ENCODE data around the gene RIMOC1. TPM values are rescaled to one million over a fixed set of nuclear protein-coding genes. Genes with fewer than 3 reads are reported as not detected.

RIMOC1 gene
- total RNA-seq, 1 experiment from 2014 or later: 40.4 TPM

- no TSS peak for BruUV-seq (replicated peaks)
- no peaks in the 10 kb centered on the region for H3K9me3 Mint-ChIP-seq (ENCODE audit: unreplicated experiment)
- no peak for DNase-seq (ENCODE audit: unreplicated experiment)
- POLR2A ChIA-PET: interaction anchor here (1.9 kb wide), 1 partner anchor 45 kb away, joined by 8 read pairs; the partner anchor contains the start of gene RIMOC1
- CTCF ChIA-PET: interaction anchor here (0.6 to 5.1 kb wide), 8 partner anchors 8 to 1098 kb away, joined by 3 to 43 read pairs (median 4); no protein-coding TSS in a partner anchor
- no peak overlapping the region for H3K27ac Mint-ChIP-seq (ENCODE audit: low read depth, unreplicated experiment)
- H3K4me1 Mint-ChIP-seq (ENCODE audit: insufficient read depth, unreplicated experiment): peaks cover 6% of the 10 kb centered on the region
- H3K4me3 Mint-ChIP-seq (ENCODE audit: unreplicated experiment): no peak overlapping the region
- H3K27me3 Mint-ChIP-seq (ENCODE audit: insufficient read depth, unreplicated experiment): no peaks in the 10 kb centered on the region
- intact Hi-C loops (cut with micrococcal nuclease): loop anchor here (5.0 kb wide), 2 partner anchors 48 to 143 kb away; no protein-coding TSS in a partner anchor
- H3K36me3 Mint-ChIP-seq (ENCODE audit: insufficient read depth, unreplicated experiment): peaks cover 32% of the 10 kb centered on the region
- no peak for TF ChIP-seq CTCF (IDR thresholded peaks at IDR 0.05; ENCODE audit: unreplicated experiment)
Measured at GRCh38 chr5:41858890-41859289, 45.3 kb upstream of the RIMOC1 start.

DNA sequence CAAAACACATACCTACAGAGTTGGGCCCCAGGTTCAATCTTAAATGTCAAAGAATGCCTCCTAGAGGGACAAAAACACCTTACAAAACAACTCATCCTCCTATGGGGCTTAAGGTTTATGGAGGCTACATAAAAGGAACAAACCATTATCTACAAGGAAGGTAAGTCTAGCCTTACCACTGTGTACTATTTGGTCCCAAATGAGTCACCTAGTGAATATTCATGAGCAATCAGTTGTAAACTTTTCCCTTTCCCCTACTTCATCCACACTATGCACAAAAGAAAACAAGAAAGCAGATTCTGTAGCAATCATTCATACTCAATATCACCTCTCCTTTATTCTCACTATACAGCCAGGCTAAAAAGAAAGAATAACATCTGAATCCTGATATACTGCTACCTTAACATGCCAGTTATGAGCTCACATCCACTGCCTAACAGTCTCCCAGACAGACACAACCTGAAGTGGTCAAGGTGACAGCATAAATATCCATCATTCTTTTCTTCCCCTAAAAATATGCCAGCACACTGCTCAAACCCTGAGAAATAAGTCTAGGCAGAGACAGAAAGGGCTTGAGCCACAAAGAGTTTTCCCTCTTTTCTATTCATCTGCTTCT, 40.2 kb upstream of the RIMOC1 start:
- no peaks in the 10 kb centered on the region for H3K27me3 Mint-ChIP-seq (ENCODE audit: insufficient read depth, unreplicated experiment)
- no peak for DNase-seq (ENCODE audit: unreplicated experiment)
- no peak overlapping the region for H3K4me3 Mint-ChIP-seq (ENCODE audit: unreplicated experiment)
- intact Hi-C loops (cut with micrococcal nuclease): no loop called here
- no peaks in the 10 kb centered on the region for H3K9me3 Mint-ChIP-seq (ENCODE audit: unreplicated experiment)
- CTCF ChIA-PET: interaction anchor here (0.9 to 6.1 kb wide), 4 partner anchors 7 to 194 kb away, joined by 3 to 43 read pairs (median 4); partner anchors contain the start of gene FBXO4
- BruUV-seq (replicated peaks): no TSS peak
- POLR2A ChIA-PET: interaction anchor here (0.6 to 2.5 kb wide), 2 partner anchors 27 to 40 kb away, joined by 3 to 27 read pairs; partner anchors contain the start of gene RIMOC1
- H3K36me3 Mint-ChIP-seq (ENCODE audit: insufficient read depth, unreplicated experiment): peaks cover 18% of the 10 kb centered on the region
- peak overlapping the region; percentile 58 for H3K27ac Mint-ChIP-seq (ENCODE audit: low read depth, unreplicated experiment)
- H3K4me1 Mint-ChIP-seq (ENCODE audit: insufficient read depth, unreplicated experiment): peaks cover 31% of the 10 kb centered on the region
- TF ChIP-seq CTCF (IDR thresholded peaks at IDR 0.05; ENCODE audit: unreplicated experiment): no peak

DNA sequence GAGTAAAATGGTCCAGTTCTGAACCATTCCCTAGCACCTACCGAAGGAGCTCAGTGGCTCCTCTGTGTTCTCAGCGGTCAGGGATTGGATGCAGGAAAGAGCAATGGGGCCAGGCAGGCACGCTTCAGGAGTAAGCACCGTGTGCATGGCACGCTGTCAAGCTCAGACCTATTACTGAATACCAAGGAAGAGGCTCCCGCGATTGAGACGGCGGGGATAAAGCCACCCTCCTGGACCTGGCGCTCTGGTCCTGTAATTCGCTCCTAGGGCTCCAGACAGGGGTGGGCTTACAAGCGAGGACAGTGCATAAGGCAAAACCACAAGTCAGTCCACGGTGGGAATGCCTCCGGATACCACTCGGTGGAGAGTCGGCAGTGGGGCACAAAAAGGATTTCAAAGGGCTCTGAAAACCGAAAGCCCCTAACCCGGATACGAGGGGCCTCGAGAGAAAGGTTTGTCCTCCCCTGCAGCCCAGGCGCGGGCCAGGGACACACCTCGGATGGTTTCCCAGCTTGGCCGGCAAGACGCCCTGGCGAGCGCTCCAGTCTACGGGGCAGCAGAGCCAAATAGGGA, 34.9 kb upstream of the RIMOC1 start:
- H3K4me3 Mint-ChIP-seq (ENCODE audit: unreplicated experiment): peak overlapping the region; percentile 89
- H3K27me3 Mint-ChIP-seq (ENCODE audit: insufficient read depth, unreplicated experiment): no peaks in the 10 kb centered on the region
- H3K36me3 Mint-ChIP-seq (ENCODE audit: insufficient read depth, unreplicated experiment): peaks cover 6% of the 10 kb centered on the region
- TF ChIP-seq CTCF (IDR thresholded peaks at IDR 0.05; ENCODE audit: unreplicated experiment): no peak
- ChIA-PET POLR2A (interaction anchor here (0.5 to 5.3 kb wide), 11 partner anchors 10 to 941 kb away, joined by 3 to 57 read pairs (median 4); partner anchors contain the start of genes FBXO4 and RIMOC1), CTCF (interaction anchor here (0.6 to 6.1 kb wide), 8 partner anchors 12 to 1042 kb away, joined by 3 to 43 read pairs (median 3); partner anchors contain the start of genes FBXO4 and RIMOC1)
- no TSS peak for BruUV-seq (replicated peaks)
- H3K4me1 Mint-ChIP-seq (ENCODE audit: insufficient read depth, unreplicated experiment): peaks cover 27% of the 10 kb centered on the region
- peak overlapping the region; percentile 86 for H3K27ac Mint-ChIP-seq (ENCODE audit: low read depth, unreplicated experiment)
- DNase-seq (ENCODE audit: unreplicated experiment): peak; percentile 40
- intact Hi-C loops (cut with micrococcal nuclease): loop anchor here (1.0 kb wide), 1 partner anchor 35 kb away; the partner anchor contains the start of gene RIMOC1
- H3K9me3 Mint-ChIP-seq (ENCODE audit: unreplicated experiment): no peaks in the 10 kb centered on the region
